HG03025 (cell line): ENCODE results near the gene CHMP4A.
A peak's percentile ranks its signal among the peaks of the same experiment; 100 is the strongest.

Source experiments
- ATAC-seq: cut with Tn5 transposase; IDR thresholded peaks from one replicate; pipeline ENCODE4 v1.9.1; 2021; ENCODE audit warnings: mild to moderate bottlenecking, moderate library complexity; ENCODE audit not compliant: unreplicated experiment, low FRiP score

Gene CHMP4A, protein sequence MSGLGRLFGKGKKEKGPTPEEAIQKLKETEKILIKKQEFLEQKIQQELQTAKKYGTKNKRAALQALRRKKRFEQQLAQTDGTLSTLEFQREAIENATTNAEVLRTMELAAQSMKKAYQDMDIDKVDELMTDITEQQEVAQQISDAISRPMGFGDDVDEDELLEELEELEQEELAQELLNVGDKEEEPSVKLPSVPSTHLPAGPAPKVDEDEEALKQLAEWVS

GRCh38 chr14:24212924-24213865, at the start of gene CHMP4A:
Gene CHMP4A (minus strand): TSS chr14:24213488. CDS start chr14:24213439, 49 bp downstream.
- peak; percentile 78 for ATAC-seq

- no peak for ATAC-seq
Observed at GRCh38 chr14:24261969-24262327, 48.7 kb upstream of the CHMP4A start.

GRCh38 chr14:24261256-24261968, 48.1 kb upstream of the CHMP4A start:
- ATAC-seq: no peak

DNA sequence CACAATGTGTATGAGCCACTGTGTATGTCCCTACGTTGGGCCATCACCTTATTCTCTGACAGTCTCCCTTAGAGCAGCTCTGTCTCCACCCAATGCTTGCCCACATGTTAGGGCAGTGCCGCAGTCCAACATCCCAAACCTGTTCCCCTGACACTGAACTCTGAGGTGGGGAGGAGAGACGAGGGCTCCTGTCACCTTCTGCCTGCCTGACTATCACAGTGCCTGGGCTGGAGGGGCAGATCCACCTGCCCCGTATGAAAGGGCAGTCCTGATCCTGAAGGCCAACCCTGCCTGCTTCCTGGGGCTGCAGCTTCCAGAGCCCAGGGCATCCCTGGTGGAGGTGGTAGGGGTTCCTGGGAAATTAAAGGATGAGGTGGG, 47.5 kb upstream of the CHMP4A start:
- no peak for ATAC-seq

DNA sequence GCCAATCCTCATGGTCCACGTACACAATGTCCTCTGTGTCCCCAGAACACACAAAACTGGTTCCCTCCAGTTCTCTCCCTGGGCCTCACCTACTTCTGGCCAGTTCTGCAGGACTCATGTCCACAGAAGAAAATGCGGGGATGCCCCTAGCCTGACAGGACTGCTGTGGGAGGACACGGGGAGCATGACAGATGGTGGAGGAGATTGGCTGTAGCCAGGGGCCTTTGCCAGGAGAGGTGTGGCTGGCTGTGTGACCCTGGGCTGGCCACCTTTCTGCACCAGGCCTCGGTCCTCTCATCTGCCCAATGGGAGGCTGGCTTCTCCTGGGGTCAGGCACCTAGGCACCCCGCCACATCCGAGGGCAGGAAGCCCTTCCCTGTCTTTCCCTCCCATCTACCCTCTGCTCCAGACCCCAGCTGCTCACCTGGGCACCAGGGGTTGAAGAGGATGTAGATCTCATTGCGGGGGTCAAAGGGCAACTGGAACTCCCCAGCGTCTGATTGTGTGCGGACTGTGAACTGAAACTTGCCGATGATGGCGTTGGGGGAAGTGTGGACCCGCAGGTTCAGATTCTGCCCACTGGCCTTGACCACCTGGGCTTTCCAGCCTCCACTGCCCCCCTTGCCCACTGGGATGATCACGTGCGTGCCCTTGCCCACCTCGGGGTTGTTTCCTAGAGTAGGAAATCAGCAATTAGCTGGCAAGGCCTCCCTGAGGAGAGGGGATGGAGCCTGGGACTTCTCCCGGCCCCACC, 46.9 kb upstream of the CHMP4A start:
- no peak for ATAC-seq

- ATAC-seq: no peak
Observed at GRCh38 chr14:24259282-24260025, 46.2 kb upstream of the CHMP4A start.

DNA sequence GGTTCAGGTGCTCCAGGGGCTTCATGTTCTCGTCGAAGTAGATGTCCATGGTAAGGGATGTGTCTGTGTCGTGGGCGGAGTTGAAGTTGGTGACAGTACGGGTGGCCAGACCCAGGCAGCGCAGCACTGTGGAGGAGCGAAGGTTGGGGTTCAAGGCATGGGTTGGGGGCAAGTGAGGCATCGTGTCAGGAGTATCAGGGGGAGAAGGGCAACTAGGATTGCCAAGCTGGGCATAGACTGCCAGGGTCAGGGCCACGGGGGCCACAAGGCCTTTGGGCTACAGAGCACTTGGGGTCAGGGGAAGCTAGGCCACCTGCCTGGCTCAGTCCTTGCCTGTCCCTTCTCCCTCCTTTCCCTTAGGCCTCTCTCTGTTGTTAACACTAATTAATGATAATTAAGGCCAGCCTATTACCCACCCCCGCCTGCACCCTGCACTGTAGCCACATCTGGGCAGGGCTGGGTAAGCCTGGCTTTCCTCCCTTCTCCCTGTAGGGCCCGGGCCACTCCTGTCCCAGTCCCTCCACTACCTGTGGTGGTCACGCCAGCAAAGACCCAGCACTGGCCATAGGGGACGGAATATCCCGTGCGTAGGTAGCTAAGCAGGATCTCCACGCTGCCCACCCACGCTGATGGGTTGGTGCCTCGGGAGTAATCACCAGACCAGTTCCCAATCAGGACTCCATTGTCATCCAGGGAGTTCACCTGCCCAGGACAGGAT, 45.4 kb upstream of the CHMP4A start:
- no peak for ATAC-seq

DNA sequence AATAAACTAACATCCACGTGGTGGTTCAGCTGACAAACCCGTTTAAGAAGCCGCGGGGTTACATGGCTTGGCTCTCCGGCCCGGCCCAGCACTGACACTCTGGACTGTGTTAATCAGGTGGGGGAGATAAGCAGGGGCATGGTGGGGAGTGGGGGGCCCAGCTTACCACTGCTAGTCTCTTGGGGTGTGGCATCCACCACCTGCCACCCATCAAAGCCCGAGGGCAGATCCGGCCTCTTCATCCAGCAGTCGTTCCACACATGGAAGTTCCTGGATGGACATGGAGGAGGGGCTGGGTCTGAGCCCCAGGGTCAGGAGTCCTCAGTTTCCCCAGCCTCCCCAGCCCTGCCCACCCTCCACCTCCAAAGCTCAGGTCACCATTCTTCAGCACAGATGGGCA, 44.8 kb upstream of the CHMP4A start:
- no peak for ATAC-seq

DNA sequence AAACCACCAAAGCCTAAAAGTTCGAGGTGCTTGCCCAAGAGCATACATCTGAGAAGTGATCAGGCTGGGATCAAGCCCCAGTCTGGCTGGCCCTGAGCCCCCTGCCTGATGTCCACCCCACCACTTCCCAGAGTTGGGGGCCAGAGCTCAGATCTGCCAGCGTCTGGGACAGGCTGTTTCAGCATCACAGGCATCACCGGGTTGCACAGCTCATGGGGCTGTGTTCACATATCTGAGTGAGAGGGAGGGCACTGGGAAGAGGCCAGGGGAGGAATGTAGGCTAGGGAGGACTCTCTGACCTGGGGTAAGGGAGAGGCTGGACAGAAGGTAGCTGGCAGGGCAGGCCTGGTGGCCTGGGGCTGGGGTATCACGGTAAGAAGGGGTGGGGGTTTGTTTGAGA, 43.7 kb upstream of the CHMP4A start:
- no peak for ATAC-seq

DNA sequence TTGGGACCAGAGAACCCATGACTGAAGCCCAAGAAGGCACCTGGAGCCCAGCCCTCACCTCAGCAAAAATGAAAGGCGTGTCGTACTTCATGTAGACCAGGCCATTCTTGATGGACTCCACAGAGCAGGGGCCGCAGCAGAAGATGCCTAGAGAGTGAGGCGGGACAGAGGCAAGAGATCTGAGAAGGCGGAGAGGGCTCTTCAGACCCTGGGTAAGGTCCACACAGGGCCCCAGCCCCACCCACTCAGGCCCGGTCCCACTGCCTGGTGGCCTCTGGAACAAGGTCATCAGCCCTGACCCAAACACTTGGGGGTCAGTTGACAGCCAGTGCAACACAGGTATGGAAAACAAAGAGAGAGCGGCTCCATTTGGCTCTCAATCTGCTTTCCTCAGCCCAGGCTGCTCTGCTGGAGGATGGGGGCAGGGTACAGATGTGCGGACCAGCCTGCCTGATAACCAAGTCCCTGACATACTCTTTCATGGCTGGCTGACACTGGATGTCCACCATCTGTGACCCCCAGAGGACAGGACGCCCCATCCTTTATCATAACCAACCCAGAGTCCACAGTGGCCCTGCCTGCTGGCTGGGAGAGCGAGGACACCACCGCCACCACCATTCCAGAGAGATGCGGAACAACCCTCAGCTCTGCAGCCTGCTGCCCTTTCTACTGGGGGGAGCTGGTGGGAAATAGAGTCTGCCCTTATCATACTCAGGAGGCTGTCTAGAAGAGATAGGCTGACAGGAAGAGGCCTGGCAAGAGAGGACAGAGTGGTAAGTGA, 42.8 kb upstream of the CHMP4A start:
- no peak for ATAC-seq

- ATAC-seq: no peak
Observed at GRCh38 chr14:24255438-24255837, 42.1 kb upstream of the CHMP4A start.

DNA sequence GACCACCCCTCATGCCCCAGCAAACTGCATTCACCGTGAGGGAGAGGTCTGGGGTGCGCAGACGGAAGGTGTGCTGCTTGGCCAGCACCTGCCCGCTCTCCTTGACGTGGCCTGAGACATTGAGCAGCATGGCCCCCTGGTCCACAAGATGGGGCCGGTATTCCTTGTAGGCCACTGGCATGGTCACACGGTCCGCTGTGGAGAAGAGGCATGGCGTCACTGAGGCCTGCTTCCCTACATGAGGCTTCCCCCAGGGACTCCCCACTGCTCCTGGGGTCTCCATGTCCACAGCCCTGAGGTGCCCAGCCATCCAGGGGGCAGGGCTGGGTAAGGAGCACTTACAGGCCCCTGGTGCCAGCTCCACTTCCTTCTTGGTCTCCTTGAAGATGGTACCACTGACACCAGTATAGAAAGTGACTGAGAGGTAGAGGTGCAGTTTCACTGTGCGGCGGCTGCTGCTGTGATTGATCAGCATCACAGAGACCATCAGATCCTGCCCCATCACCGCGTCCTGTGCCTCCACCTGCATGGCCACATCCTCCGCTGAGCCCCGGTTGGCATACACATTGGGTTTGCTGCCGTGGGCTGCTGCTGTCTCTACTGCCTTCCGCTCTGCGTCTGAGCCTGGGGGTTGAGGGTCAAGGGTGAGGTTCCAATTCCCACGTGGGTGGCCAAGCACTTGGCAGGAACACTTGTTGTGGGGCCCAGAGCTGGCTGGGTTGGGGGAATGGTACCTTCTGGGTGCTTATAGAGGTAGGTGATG, 41.5 kb upstream of the CHMP4A start:
- ATAC-seq: no peak

- no peak for ATAC-seq
Observed at GRCh38 chr14:24253936-24254335, 40.6 kb upstream of the CHMP4A start.

- no peak for ATAC-seq
Observed at GRCh38 chr14:24252289-24253124, 39.2 kb upstream of the CHMP4A start.

DNA sequence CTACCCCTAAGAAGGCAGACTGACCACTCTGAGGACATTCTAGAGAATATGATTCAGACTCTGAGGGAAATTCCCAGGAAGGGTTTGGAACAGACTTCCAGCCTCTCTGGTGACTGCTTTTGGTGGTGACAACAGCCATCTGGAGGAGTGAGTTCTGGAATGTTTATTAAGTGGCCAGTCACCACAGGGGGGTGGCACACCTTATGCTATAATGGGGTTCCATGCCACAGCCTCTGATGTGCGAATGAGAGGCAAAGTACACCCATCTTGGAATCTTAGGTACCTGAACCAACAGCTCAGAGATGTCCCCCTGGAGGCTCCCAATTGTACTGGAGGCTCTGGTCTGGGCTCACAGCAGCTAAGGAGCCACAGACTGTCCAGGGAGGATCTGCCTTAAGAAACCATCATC, 38.6 kb upstream of the CHMP4A start:
- no peak for ATAC-seq

DNA sequence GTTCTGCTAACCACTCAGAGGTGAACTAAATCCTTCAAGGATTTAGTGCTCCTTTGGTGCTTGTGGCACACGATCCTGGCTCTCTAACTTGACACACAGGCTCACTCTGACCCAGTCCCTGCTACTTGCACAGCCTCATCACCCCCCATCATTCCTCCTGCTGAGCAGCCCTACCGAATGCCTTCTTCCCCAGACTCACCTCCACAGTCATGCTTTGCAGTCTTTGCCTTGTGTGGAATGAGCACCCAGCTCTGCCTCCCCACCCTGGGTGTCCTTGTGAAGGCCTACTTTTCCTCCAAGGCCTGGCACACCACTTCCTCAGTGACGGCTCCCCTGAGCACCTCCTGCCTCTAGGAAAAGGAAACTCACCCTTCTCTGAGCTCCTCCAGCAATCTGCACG, 37.1 kb upstream of the CHMP4A start:
- ATAC-seq: no peak
